ENCODE measurements around the gene ADRA1B.

- TF ChIP-seq CTCF (IDR thresholded peaks at IDR 0.05) (no peak), ESRRA (IDR thresholded peaks at IDR 0.05; ENCODE audit: borderline replicate concordance, low read length) (no peak), FOSL2 (IDR thresholded peaks at IDR 0.05) (no peak), FOSL2 (CRISPR knock-in tag; IDR thresholded peaks at IDR 0.05) (no peak), PHF8 (IDR thresholded peaks at IDR 0.05; ENCODE audit: borderline replicate concordance, low read depth) (no peak), RAD21 (conservative IDR thresholded peaks at IDR 0.05 in 1 of 2, IDR thresholded peaks at IDR 0.05 in 1 of 2) (no peak), POLR2A (IDR thresholded peaks at IDR 0.05; ENCODE audit: low read length) (no peak), EP300 (IDR thresholded peaks at IDR 0.05) (no peak), REST (IDR thresholded peaks at IDR 0.05) (no peak)
Measured at GRCh38 chr5:159955056-159955624, 38.9 kb downstream of the ADRA1B start.

All from A549 (cell line).